ENCODE results near the gene TARBP2.
A peak's percentile ranks its signal among the peaks of the same experiment; 100 is the strongest.

- no peak for TF ChIP-seq ZNF645 (tag by site-specific recombination; IDR thresholded peaks at IDR 0.05)
- peak; percentile 88 for TF ChIP-seq CTCF (tag by site-specific recombination; IDR thresholded peaks at IDR 0.05)
- no peak for TF ChIP-seq ZNF426 (tag by site-specific recombination; IDR thresholded peaks at IDR 0.05)
- TF ChIP-seq TCF7L2 (IDR thresholded peaks at IDR 0.05; ENCODE audit: borderline replicate concordance, low read depth, low read length) = no peak
- TF ChIP-seq HOXD13 (CRISPR knock-in tag; IDR thresholded peaks at IDR 0.05; ENCODE audit: borderline replicate concordance) = no peak
- TF ChIP-seq ZNF704 (tag by site-specific recombination; IDR thresholded peaks at IDR 0.05) = no peak
- no peak for TF ChIP-seq SP2 (tag by site-specific recombination; IDR thresholded peaks at IDR 0.05)
- TF ChIP-seq TRIM28 (IDR thresholded peaks at IDR 0.05; ENCODE audit: borderline replicate concordance, low read length) = no peak
Measured at GRCh38 chr12:53543539-53543938, 42.5 kb downstream of the TARBP2 start.

All from HEK293 (cell line).